GM12878 (cell line): ENCODE measurements around the gene DYNC1H1.

Experiments
- POLR2AphosphoS5 ChIP-seq: IDR thresholded peaks from 2 replicates; pipeline ENCODE4 v1.6.1; 2011; ENCODE audit warnings: mild to moderate bottlenecking, low read length, inconsistent platforms
- ZNF217 ChIP-seq: fragments of 450-650 bp; IDR thresholded peaks from 2 replicates; pipeline ENCODE4 v1.6.1; 2017; ENCODE audit warnings: antibody characterized with exemption, mild to moderate bottlenecking
- TF ChIP-seq, protein P1 (sequence below): IDR thresholded peaks from 2 replicates; pipeline ENCODE4 v1.6.1; 2012; ENCODE audit warnings: low read depth, low read length, improper control_type of control experiment
- TF ChIP-seq, protein P2 (sequence below): IDR thresholded peaks from 2 replicates; pipeline ENCODE4 v1.6.1; 2012; ENCODE audit warnings: low read depth, low read length, improper control_type of control experiment
- TF ChIP-seq, protein P3 (sequence below): fragments of 450-650 bp; formaldehyde crosslinking; IDR thresholded peaks from 2 replicates; pipeline ENCODE4 v1.4.0; 2020; ENCODE audit warnings: mild to moderate bottlenecking, moderate library complexity
- TF ChIP-seq, protein P4 (sequence below), 3 experiments: IDR thresholded peaks in 2 of 3; conservative IDR thresholded peaks in 1 of 3; 2 replicates each; pipeline ENCODE4 v1.5.1; 2011; ENCODE audit warnings: low read depth in 3 of 3, low read length in 3 of 3, mild to moderate bottlenecking in 3 of 3, control low read depth in 2 of 3, moderate library complexity in 2 of 3, inconsistent platforms in 1 of 3, mixed read lengths in 1 of 3; ENCODE audit not compliant: control insufficient read depth in 2 of 3, insufficient read depth in 1 of 3; ENCODE audit errors: extremely low read depth in 1 of 3

DNA sequence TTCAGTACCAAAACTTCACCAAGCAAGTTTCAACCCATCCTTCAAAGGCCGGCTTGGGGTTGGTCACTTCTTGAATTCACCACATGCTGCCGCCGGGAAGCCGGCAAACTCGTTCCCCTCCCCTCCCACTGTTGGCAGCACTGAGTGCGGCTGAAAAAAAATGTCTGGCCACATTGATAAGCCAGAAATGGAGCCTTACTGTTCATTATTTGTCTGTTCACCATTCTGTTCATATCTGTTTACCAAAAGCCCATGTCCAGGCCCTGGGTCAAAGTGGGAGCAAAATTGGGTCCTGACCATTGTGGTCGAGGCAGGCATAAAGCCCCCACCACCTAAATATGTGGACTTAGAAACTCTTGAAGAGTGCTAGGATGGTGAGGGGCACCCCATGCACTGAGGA lies 129.7 kb downstream of the DYNC1H1 start:
- TF ChIP-seq, protein P1, sequence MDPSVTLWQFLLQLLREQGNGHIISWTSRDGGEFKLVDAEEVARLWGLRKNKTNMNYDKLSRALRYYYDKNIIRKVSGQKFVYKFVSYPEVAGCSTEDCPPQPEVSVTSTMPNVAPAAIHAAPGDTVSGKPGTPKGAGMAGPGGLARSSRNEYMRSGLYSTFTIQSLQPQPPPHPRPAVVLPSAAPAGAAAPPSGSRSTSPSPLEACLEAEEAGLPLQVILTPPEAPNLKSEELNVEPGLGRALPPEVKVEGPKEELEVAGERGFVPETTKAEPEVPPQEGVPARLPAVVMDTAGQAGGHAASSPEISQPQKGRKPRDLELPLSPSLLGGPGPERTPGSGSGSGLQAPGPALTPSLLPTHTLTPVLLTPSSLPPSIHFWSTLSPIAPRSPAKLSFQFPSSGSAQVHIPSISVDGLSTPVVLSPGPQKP, result no peak
- TF ChIP-seq, protein P2, sequence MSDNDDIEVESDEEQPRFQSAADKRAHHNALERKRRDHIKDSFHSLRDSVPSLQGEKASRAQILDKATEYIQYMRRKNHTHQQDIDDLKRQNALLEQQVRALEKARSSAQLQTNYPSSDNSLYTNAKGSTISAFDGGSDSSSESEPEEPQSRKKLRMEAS, result no peak
- TF ChIP-seq ZNF217 (no peak), POLR2AphosphoS5 (no peak)
- TF ChIP-seq, protein P3, sequence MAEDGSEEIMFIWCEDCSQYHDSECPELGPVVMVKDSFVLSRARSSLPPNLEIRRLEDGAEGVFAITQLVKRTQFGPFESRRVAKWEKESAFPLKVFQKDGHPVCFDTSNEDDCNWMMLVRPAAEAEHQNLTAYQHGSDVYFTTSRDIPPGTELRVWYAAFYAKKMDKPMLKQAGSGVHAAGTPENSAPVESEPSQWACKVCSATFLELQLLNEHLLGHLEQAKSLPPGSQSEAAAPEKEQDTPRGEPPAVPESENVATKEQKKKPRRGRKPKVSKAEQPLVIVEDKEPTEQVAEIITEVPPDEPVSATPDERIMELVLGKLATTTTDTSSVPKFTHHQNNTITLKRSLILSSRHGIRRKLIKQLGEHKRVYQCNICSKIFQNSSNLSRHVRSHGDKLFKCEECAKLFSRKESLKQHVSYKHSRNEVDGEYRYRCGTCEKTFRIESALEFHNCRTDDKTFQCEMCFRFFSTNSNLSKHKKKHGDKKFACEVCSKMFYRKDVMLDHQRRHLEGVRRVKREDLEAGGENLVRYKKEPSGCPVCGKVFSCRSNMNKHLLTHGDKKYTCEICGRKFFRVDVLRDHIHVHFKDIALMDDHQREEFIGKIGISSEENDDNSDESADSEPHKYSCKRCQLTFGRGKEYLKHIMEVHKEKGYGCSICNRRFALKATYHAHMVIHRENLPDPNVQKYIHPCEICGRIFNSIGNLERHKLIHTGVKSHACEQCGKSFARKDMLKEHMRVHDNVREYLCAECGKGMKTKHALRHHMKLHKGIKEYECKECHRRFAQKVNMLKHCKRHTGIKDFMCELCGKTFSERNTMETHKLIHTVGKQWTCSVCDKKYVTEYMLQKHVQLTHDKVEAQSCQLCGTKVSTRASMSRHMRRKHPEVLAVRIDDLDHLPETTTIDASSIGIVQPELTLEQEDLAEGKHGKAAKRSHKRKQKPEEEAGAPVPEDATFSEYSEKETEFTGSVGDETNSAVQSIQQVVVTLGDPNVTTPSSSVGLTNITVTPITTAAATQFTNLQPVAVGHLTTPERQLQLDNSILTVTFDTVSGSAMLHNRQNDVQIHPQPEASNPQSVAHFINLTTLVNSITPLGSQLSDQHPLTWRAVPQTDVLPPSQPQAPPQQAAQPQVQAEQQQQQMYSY (CRISPR knock-in tag), result no peak
- TF ChIP-seq, protein P4, sequence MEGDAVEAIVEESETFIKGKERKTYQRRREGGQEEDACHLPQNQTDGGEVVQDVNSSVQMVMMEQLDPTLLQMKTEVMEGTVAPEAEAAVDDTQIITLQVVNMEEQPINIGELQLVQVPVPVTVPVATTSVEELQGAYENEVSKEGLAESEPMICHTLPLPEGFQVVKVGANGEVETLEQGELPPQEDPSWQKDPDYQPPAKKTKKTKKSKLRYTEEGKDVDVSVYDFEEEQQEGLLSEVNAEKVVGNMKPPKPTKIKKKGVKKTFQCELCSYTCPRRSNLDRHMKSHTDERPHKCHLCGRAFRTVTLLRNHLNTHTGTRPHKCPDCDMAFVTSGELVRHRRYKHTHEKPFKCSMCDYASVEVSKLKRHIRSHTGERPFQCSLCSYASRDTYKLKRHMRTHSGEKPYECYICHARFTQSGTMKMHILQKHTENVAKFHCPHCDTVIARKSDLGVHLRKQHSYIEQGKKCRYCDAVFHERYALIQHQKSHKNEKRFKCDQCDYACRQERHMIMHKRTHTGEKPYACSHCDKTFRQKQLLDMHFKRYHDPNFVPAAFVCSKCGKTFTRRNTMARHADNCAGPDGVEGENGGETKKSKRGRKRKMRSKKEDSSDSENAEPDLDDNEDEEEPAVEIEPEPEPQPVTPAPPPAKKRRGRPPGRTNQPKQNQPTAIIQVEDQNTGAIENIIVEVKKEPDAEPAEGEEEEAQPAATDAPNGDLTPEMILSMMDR (IDR thresholded peaks at IDR 0.05 in 2 of 3, conservative IDR thresholded peaks at IDR 0.05 in 1 of 3; ENCODE audit: control insufficient read depth in 2 of 3, extremely low read depth in 1 of 3, insufficient read depth in 1 of 3, low read depth in 3 of 3, low read length in 3 of 3), result no peak
